ENCODE data around the gene IKZF1. TPM values are rescaled to one million over a fixed set of nuclear protein-coding genes. Genes with fewer than 3 reads are reported as not detected.

Gene IKZF1
- total and polyA plus RNA-seq, 8 donors = 0.70 to 8.1 (median 1.4) TPM

DNA sequence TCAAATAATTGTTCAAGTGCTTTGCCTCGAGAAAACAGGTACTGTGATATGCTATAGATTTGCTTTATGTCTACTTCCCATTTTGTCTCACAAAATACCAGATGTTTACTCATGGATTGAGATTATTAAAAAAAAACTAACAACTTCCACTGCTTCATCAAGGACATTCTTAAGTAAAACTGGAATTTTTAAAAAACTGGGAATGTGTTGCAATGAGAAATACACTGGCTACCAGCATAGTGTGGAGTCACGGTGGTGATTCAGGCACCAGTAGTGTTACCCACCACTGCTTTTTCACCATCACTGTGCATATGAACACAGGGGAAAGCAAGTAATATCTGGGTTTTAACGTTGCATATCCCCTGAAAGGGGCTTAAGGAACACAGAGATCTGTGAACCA lies 124.4 kb downstream of the IKZF1 start:
- Histone ChIP-seq H3K4me3 (no peak overlapping the region), H3K27me3 (no peaks in the 10 kb centered on the region), H3K27ac (no peak overlapping the region), H3K4me1 (no peaks in the 10 kb centered on the region), H3K36me3 (no peaks in the 10 kb centered on the region), H3K9me3 (no peaks in the 10 kb centered on the region)
- ATAC-seq = no peak
- no peak for FAIRE-seq
- no peak for DNase-seq
- TF ChIP-seq, protein P1, sequence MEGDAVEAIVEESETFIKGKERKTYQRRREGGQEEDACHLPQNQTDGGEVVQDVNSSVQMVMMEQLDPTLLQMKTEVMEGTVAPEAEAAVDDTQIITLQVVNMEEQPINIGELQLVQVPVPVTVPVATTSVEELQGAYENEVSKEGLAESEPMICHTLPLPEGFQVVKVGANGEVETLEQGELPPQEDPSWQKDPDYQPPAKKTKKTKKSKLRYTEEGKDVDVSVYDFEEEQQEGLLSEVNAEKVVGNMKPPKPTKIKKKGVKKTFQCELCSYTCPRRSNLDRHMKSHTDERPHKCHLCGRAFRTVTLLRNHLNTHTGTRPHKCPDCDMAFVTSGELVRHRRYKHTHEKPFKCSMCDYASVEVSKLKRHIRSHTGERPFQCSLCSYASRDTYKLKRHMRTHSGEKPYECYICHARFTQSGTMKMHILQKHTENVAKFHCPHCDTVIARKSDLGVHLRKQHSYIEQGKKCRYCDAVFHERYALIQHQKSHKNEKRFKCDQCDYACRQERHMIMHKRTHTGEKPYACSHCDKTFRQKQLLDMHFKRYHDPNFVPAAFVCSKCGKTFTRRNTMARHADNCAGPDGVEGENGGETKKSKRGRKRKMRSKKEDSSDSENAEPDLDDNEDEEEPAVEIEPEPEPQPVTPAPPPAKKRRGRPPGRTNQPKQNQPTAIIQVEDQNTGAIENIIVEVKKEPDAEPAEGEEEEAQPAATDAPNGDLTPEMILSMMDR (IDR thresholded peaks at IDR 0.05) = no peak
- intact Hi-C loops (cut with DNase I) = no loop called here
- WGBS, 2 donors = 61 to 80% methylated on average over 3 of the region's 3 CpGs

DNA sequence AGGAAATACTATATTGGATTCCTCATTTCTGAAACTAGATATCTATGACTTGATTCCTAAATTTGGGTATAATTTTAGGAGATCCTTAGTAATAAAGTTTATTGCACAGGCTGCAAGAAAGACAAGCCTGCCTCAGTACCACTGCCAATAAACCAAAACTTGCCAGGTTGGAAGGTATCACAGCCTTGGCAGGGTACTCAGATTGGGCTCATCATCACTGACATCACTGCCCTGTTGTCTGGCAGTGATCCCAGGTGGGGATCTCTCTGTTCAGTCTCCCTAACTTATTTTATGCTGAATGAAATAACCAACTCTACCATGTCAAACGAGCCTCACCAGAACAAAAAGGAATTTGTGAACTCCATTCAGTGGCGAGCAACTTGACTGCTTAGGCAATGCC lies 126.8 kb downstream of the IKZF1 start:
- no peak overlapping the region for H3K27ac ChIP-seq

DNA sequence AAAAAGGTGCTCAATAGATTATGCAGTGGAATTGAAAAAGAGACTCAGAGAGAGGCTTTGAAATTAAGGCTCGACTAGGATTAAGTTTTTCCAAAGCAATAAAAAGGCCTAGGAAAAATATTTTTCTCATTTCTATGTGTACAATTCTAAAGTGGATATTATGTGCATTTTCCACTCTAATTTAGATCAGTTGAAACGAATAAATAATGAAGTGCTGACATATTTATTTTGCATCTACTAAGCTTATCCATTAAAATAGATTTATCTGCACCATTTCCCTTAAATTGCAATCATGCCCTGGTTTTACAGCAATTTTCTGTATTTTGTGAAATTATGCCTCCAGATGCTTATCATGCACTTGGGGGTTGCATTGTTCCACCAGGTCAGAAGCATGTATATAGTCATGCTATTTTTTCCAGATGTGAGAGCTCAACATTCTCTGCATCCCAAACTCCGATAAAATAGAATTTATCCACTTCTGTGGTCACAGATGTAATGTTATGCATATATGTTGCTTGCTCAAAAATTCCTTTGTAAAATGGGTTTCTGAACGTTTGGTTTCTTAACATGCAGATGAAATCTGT lies 127.3 kb downstream of the IKZF1 start:
- WGBS, 2 donors = 60 to 70% methylated on average over 4 of the region's 4 CpGs
- H3K27me3 ChIP-seq = no peaks in the 10 kb centered on the region
- H3K4me1 ChIP-seq = no peaks in the 10 kb centered on the region
- no peak overlapping the region for H3K4me3 ChIP-seq
- ATAC-seq (no peak), FAIRE-seq (no peak), DNase-seq (no peak)
- intact Hi-C loops (cut with DNase I) = no loop called here
- H3K27ac ChIP-seq = no peak overlapping the region
- no peaks in the 10 kb centered on the region for H3K36me3 ChIP-seq
- H3K9me3 ChIP-seq = no peaks in the 10 kb centered on the region
- TF ChIP-seq, protein P1 (IDR thresholded peaks at IDR 0.05) = no peak

More for the DNA sequence above, 126.8 kb downstream of the IKZF1 start:
- no peaks in the 10 kb centered on the region for H3K9me3 ChIP-seq
- H3K4me3 ChIP-seq = no peak overlapping the region
- no peaks in the 10 kb centered on the region for H3K27me3 ChIP-seq
- intact Hi-C loops (cut with DNase I) = no loop called here
- H3K36me3 ChIP-seq = no peaks in the 10 kb centered on the region
- FAIRE-seq (no peak), ATAC-seq (no peak), DNase-seq (no peak)
- WGBS, 2 donors = 72 to 73% methylated on average over 2 of the region's 2 CpGs
- no peaks in the 10 kb centered on the region for H3K4me1 ChIP-seq
- TF ChIP-seq, protein P1 (IDR thresholded peaks at IDR 0.05) = no peak

GRCh38 chr7:50436133-50436806 lies 131.8 kb downstream of the IKZF1 start:
- Histone ChIP-seq H3K4me1 (no peaks in the 10 kb centered on the region), H3K36me3 (no peaks in the 10 kb centered on the region), H3K9me3 (no peaks in the 10 kb centered on the region), H3K27me3 (no peaks in the 10 kb centered on the region), H3K27ac (no peak overlapping the region), H3K4me3 (no peak overlapping the region)
- TF ChIP-seq, protein P1 (IDR thresholded peaks at IDR 0.05) = no peak
- DNase-seq (no peak), ATAC-seq (peak in 1 of 4 donors; percentile 23), FAIRE-seq (no peak)
- 83 to 84% methylated on average over 3 of the region's 3 CpGs for WGBS, 2 donors
- intact Hi-C loops (cut with DNase I) = no loop called here

DNA sequence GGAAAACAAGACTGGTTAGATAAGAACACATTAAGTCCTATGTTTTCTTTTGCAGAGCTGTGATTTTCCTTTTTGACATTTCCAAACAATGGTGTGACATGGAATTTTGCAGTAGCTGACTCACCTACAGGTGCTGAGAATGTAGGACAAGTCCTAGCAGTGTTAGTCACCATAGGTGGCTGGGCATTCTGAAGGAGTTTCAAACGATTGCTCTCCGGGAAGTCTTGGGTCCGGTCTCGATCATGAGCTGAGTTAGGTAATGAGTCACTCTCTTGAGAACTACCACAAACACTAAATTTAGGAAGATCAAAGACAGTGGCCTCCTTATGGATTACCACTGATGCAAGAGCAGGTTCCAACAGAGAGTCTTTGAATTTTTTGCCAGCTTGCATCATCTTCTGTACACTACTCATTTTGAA lies 142.0 kb downstream of the IKZF1 start:
- no peak overlapping the region for H3K27ac ChIP-seq
- FAIRE-seq (no peak), DNase-seq (no peak), ATAC-seq (no peak)
- 82 to 95% methylated on average over 4 of the region's 4 CpGs for WGBS, 2 donors
- TF ChIP-seq, protein P1 (IDR thresholded peaks at IDR 0.05) = no peak
- no peaks in the 10 kb centered on the region for H3K27me3 ChIP-seq
- H3K4me3 ChIP-seq = no peak overlapping the region
- intact Hi-C loops (cut with DNase I) = no loop called here
- no peaks in the 10 kb centered on the region for H3K9me3 ChIP-seq
- peaks cover 0 to 7% (median 4%) of the 10 kb centered on the region in 3 donors for H3K36me3 ChIP-seq
- H3K4me1 ChIP-seq = peaks cover 0 to 5% (median 0%) of the 10 kb centered on the region in 3 donors
